Adrenal gland (tissue), 5 donors: ENCODE data around the gene DCC.

Source experiments
- POLR2A ChIP-seq, 2 donors: fragments of 450-650 bp; IDR thresholded peaks; one replicate each; pipeline ENCODE4 v1.6.1; 2017; ENCODE audit warnings: antibody characterized with exemption in 2 of 2, mild to moderate bottlenecking in 2 of 2, moderate library complexity in 1 of 2
- TF ChIP-seq, protein P1 (sequence below), 6 experiments: fragments of 450-650 bp in 4 of 6; fragments of 200-600 bp in 2 of 6; sonication (generic) in 1 of 6; IDR thresholded peaks; 1 replicate in 5 of 6; 2 replicates in 1 of 6; pipeline versions ENCODE4 v1.5.1 to v1.8.0; 2016 to 2021; ENCODE audit warnings: antibody characterized with exemption in 6 of 6, mild to moderate bottlenecking in 2 of 6, moderate library complexity in 1 of 6
- donor health status: DM: no; HTN: no; CAD: no.

DNA sequence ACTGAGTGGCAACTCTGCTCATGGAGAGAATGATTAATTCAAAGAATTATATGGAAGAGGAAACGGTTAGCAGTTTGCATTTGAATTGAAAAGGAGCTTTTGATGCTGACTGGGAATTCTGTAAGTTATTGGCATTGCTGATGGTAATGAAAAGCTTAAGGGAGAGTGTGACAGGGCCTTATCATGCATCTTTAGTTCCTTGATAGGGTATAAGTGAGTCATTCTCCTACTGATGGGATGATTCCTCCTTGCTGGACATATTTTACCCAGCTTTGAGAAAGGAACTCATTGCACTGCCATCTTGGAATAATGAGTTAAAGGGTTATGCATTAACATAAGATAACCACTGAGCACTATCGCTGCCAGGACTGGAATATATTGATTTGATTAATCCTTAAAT is 740.7 kb downstream of the DCC start:
- TF ChIP-seq, protein P1, sequence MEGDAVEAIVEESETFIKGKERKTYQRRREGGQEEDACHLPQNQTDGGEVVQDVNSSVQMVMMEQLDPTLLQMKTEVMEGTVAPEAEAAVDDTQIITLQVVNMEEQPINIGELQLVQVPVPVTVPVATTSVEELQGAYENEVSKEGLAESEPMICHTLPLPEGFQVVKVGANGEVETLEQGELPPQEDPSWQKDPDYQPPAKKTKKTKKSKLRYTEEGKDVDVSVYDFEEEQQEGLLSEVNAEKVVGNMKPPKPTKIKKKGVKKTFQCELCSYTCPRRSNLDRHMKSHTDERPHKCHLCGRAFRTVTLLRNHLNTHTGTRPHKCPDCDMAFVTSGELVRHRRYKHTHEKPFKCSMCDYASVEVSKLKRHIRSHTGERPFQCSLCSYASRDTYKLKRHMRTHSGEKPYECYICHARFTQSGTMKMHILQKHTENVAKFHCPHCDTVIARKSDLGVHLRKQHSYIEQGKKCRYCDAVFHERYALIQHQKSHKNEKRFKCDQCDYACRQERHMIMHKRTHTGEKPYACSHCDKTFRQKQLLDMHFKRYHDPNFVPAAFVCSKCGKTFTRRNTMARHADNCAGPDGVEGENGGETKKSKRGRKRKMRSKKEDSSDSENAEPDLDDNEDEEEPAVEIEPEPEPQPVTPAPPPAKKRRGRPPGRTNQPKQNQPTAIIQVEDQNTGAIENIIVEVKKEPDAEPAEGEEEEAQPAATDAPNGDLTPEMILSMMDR (IDR thresholded peaks at IDR 0.05), result no peak
- TF ChIP-seq POLR2A (IDR thresholded peaks at IDR 0.05), result no peak
